Upper lobe of left lung (tissue), 6 donors: Measurements from ENCODE around the gene TMEM108. TPM values are rescaled to one million over a fixed set of nuclear protein-coding genes. Genes with fewer than 3 reads are reported as not detected.
A peak's percentile ranks its signal among the peaks of the same experiment; 100 is the strongest.

Source experiments
- ATAC-seq, 2 donors: fragments of 200-7000 bp; cut with Tn5 transposase; one replicate each; pipeline ENCODE4 v1.9.1; 2022; ENCODE audit warnings: mild to moderate bottlenecking in 2 of 2, moderate library complexity in 2 of 2; ENCODE audit not compliant: low FRiP score in 2 of 2
- DNase-seq, 2 donors: peaks; one replicate each; pipeline ENCODE4 v3.0.0-alpha.2; 2019 to 2020
- H3K27ac ChIP-seq, 4 donors: fragments of 200-600 bp; sonication (generic); one replicate each; pipeline ENCODE4 v1.5.1; 2016 to 2019
- H3K27me3 ChIP-seq, 4 donors: fragments of 200-600 bp; sonication (generic); one replicate each; pipeline ENCODE4 v1.5.1; 2017 to 2019
- H3K36me3 ChIP-seq, 4 donors: fragments of 200-600 bp; sonication (generic); one replicate each; pipeline ENCODE4 v1.5.1; 2016 to 2019
- H3K4me1 ChIP-seq, 4 donors: fragments of 200-600 bp; sonication (generic); one replicate each; pipeline ENCODE4 v1.5.1; 2018 to 2019
- H3K4me3 ChIP-seq, 4 donors: fragments of 200-600 bp; sonication (generic); one replicate each; pipeline ENCODE4 v1.5.1; 2017 to 2019; ENCODE audit warnings: mild to moderate bottlenecking in 2 of 4, moderate library complexity in 1 of 4
- H3K9me3 ChIP-seq, 4 donors: fragments of 200-600 bp; sonication (generic); one replicate each; pipeline ENCODE4 v1.5.1; 2018 to 2019
- EP300 ChIP-seq, 4 donors: sonication (generic); formaldehyde crosslinking; IDR thresholded peaks; one replicate each; pipeline ENCODE4 v1.5.1; 2017; ENCODE audit warnings: antibody characterized with exemption in 4 of 4, control low read depth in 2 of 4
- POLR2A ChIP-seq, 4 donors: fragments of 450-650 bp; IDR thresholded peaks; one replicate each; pipeline ENCODE4 v1.5.1; 2016 to 2017; ENCODE audit warnings: antibody characterized with exemption in 4 of 4, mild to moderate bottlenecking in 2 of 4
- POLR2AphosphoS5 ChIP-seq, 2 donors: sonication (generic); formaldehyde crosslinking; IDR thresholded peaks; one replicate each; pipeline ENCODE4 v1.5.1; 2017; ENCODE audit warnings: antibody characterized with exemption in 2 of 2
- WGBS, 2 donors: methylation state at CpG; one replicate each; pipeline ENCODE4 v1.1.5; 2017 to 2018; 5-methylcytosine and 5-hydroxymethylcytosine counted together
- total RNA-seq, 6 donors: library from RNA; depleted of rRNA in 4 of 6; stranded (reverse); fragments of >200 nt in 4 of 6; gene quantifications; one replicate each; pipeline versions ENCODE4 v1.1.0 to v1.2.1, GENCODE V29; 2016 to 2021
- TF ChIP-seq, protein P1 (sequence below), 6 experiments: fragments of 450-650 bp in 4 of 6; fragments of 200-600 bp in 2 of 6; sonication (generic) in 2 of 6; IDR thresholded peaks; one replicate each; pipeline ENCODE4 v1.5.1; 2016 to 2019; ENCODE audit warnings: antibody characterized with exemption in 6 of 6
- donor health status: DM: no; HTN: no; CAD: no; lungs with moderate emphysema.
- donor health status: DM: no; HTN: yes; CAD: no; lungs with severe emphysema.

The TMEM108 gene
- total RNA-seq, 6 donors from 2014 or later = 3.1 to 13.0 (median 7.9) TPM

GRCh38 chr3:133412183-133413132 lies 374.3 kb downstream of the TMEM108 start:
- Histone ChIP-seq H3K27me3 (no peaks in the 10 kb centered on the region), H3K9me3 (no peaks in the 10 kb centered on the region), H3K36me3 (no peaks in the 10 kb centered on the region), H3K27ac (no peak overlapping the region), H3K4me3 (no peak overlapping the region), H3K4me1 (peaks cover 0 to 7% (median 1%) of the 10 kb centered on the region in 4 donors)
- whole genome bisulfite sequencing, 2 donors = 68 to 75% methylated on average over 26 of the region's 26 CpGs
- DNase-seq (peak in 1 of 2 donors; percentile 65), ATAC-seq (peak; percentile 11 to 32)
- no peak for TF ChIP-seq POLR2A (IDR thresholded peaks at IDR 0.05)
- TF ChIP-seq POLR2AphosphoS5 (IDR thresholded peaks at IDR 0.05) = no peak
- TF ChIP-seq, protein P1, sequence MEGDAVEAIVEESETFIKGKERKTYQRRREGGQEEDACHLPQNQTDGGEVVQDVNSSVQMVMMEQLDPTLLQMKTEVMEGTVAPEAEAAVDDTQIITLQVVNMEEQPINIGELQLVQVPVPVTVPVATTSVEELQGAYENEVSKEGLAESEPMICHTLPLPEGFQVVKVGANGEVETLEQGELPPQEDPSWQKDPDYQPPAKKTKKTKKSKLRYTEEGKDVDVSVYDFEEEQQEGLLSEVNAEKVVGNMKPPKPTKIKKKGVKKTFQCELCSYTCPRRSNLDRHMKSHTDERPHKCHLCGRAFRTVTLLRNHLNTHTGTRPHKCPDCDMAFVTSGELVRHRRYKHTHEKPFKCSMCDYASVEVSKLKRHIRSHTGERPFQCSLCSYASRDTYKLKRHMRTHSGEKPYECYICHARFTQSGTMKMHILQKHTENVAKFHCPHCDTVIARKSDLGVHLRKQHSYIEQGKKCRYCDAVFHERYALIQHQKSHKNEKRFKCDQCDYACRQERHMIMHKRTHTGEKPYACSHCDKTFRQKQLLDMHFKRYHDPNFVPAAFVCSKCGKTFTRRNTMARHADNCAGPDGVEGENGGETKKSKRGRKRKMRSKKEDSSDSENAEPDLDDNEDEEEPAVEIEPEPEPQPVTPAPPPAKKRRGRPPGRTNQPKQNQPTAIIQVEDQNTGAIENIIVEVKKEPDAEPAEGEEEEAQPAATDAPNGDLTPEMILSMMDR (IDR thresholded peaks at IDR 0.05) = no peak
- TF ChIP-seq EP300 (IDR thresholded peaks at IDR 0.05) = no peak

- TF ChIP-seq, protein P1 (IDR thresholded peaks at IDR 0.05) = no peak
- TF ChIP-seq POLR2A (IDR thresholded peaks at IDR 0.05) (no peak), EP300 (IDR thresholded peaks at IDR 0.05) (no peak), POLR2AphosphoS5 (IDR thresholded peaks at IDR 0.05) (no peak)
- WGBS, 2 donors = 37 to 40% methylated on average over 17 of the region's 17 CpGs
- Histone ChIP-seq H3K27me3 (no peaks in the 10 kb centered on the region), H3K4me3 (peak overlapping the region in 1 of 4 donors; percentile 14), H3K9me3 (no peaks in the 10 kb centered on the region), H3K27ac (peak overlapping the region in 1 of 4 donors; percentile 30), H3K4me1 (peaks cover 0 to 7% (median 1%) of the 10 kb centered on the region in 4 donors), H3K36me3 (no peaks in the 10 kb centered on the region)
- ATAC-seq (peak in 1 of 2 donors; percentile 56), DNase-seq (no peak)
These were observed 375.2 kb downstream of the TMEM108 start for GRCh38 chr3:133413161-133414020.

GRCh38 chr3:133414021-133414392 lies 375.8 kb downstream of the TMEM108 start:
- ATAC-seq = no peak
- no peak overlapping the region for H3K4me3 ChIP-seq
- no peaks in the 10 kb centered on the region for H3K36me3 ChIP-seq
- no peak for DNase-seq
- H3K27ac ChIP-seq = no peak overlapping the region
- H3K9me3 ChIP-seq = no peaks in the 10 kb centered on the region
- WGBS, 2 donors = 75 to 85% methylated on average over 3 to 4 of the region's 4 CpGs
- TF ChIP-seq EP300 (IDR thresholded peaks at IDR 0.05) = no peak
- TF ChIP-seq POLR2AphosphoS5 (IDR thresholded peaks at IDR 0.05) = no peak
- no peak for TF ChIP-seq POLR2A (IDR thresholded peaks at IDR 0.05)
- H3K4me1 ChIP-seq = peaks cover 0 to 7% (median 1%) of the 10 kb centered on the region in 4 donors
- no peaks in the 10 kb centered on the region for H3K27me3 ChIP-seq

GRCh38 chr3:133418361-133418760 lies 380.2 kb downstream of the TMEM108 start:
- Histone ChIP-seq H3K4me1 (peaks cover 0 to 6% (median 2%) of the 10 kb centered on the region in 4 donors), H3K4me3 (no peak overlapping the region), H3K27ac (no peak overlapping the region), H3K9me3 (no peaks in the 10 kb centered on the region), H3K36me3 (no peaks in the 10 kb centered on the region), H3K27me3 (no peaks in the 10 kb centered on the region)
- TF ChIP-seq POLR2A (IDR thresholded peaks at IDR 0.05) = no peak
- TF ChIP-seq, protein P1 (IDR thresholded peaks at IDR 0.05) = no peak
- TF ChIP-seq EP300 (IDR thresholded peaks at IDR 0.05) = no peak
- no peak for TF ChIP-seq POLR2AphosphoS5 (IDR thresholded peaks at IDR 0.05)
- ATAC-seq (no peak), DNase-seq (no peak)
- 81 to 83% methylated on average over 7 of the region's 7 CpGs for whole genome bisulfite sequencing, 2 donors
